Choroid plexus epithelial cell (primary cell): ENCODE measurements around the gene DPH7.

ENCODE experiments used
- DNase-seq: peaks from one replicate; pipeline ENCODE4 v3.0.0-alpha.2; 2010; ENCODE audit warnings: low read depth
- H3K4me3 ChIP-seq: 2 replicates; pipeline ENCODE4 v1.5.1; 2011; ENCODE audit warnings: low read depth, mild to moderate bottlenecking, control low read depth, low read length, moderate library complexity
- TF ChIP-seq, protein P1 (sequence below): conservative IDR thresholded peaks from 2 replicates; pipeline ENCODE4 v1.5.1; 2011; ENCODE audit warnings: low read depth, mild to moderate bottlenecking, control low read depth, inconsistent platforms, low read length, moderate library complexity

Gene DPH7

GRCh38 chr9:137505421-137506140 lies 73.1 kb downstream of the DPH7 start:
- DNase-seq = no peak
- TF ChIP-seq, protein P1, sequence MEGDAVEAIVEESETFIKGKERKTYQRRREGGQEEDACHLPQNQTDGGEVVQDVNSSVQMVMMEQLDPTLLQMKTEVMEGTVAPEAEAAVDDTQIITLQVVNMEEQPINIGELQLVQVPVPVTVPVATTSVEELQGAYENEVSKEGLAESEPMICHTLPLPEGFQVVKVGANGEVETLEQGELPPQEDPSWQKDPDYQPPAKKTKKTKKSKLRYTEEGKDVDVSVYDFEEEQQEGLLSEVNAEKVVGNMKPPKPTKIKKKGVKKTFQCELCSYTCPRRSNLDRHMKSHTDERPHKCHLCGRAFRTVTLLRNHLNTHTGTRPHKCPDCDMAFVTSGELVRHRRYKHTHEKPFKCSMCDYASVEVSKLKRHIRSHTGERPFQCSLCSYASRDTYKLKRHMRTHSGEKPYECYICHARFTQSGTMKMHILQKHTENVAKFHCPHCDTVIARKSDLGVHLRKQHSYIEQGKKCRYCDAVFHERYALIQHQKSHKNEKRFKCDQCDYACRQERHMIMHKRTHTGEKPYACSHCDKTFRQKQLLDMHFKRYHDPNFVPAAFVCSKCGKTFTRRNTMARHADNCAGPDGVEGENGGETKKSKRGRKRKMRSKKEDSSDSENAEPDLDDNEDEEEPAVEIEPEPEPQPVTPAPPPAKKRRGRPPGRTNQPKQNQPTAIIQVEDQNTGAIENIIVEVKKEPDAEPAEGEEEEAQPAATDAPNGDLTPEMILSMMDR = no peak
- no peak overlapping the region for H3K4me3 ChIP-seq
